ENCODE measurements around the gene KIAA1614.
A peak's percentile ranks its signal among the peaks of the same experiment; 100 is the strongest.
"Not testable (repeated sequence)": the region's sequence is repeated elsewhere in the genome, so short reads cannot be mapped to it uniquely, and the experiment has no call there.

The KIAA1614 gene

GRCh38 chr1:180956028-180956640 is 43.4 kb downstream of the KIAA1614 start:
- Histone ChIP-seq H2AFZ (ENCODE audit: low read length) (no peak overlapping the region), H3K9me3 (replicated peaks; ENCODE audit: insufficient read depth, low read length) (no peaks in the 10 kb centered on the region), H3K4me1 (ENCODE audit: low read length) (no peaks in the 10 kb centered on the region), H3K4me3 (ENCODE audit: low read length) (no peak overlapping the region), H3K27ac (ENCODE audit: low read length) (no peak overlapping the region), H3K79me2 (ENCODE audit: low read length) (no peaks in the 10 kb centered on the region), H3F3A (ENCODE audit: insufficient read depth, low read length) (0 out of 2 replicates have a peak, but pooled peaks cover 6% of the 10 kb centered on the region), H3K9ac (ENCODE audit: low read length) (no peak overlapping the region), H4K20me1 (ENCODE audit: insufficient read depth, low read length) (no peaks in the 10 kb centered on the region), H3K9me2 (replicated peaks; ENCODE audit: insufficient read depth, low read length) (no peaks in the 10 kb centered on the region), H3K4me2 (ENCODE audit: low read depth, low read length) (no peak overlapping the region), H3K36me3 (replicated peaks; ENCODE audit: insufficient read depth, low read length) (no peaks in the 10 kb centered on the region), H3K27me3 (replicated peaks; ENCODE audit: insufficient read depth, low read length) (no peaks in the 10 kb centered on the region)
- no peak for TF ChIP-seq EZH2phosphoT487 (IDR thresholded peaks at IDR 0.05; ENCODE audit: low read length)
- no peak for TF ChIP-seq EZH2 (optimal IDR thresholded peaks at IDR 0.05; ENCODE audit: low read depth, low read length)
- TF ChIP-seq, protein P1, sequence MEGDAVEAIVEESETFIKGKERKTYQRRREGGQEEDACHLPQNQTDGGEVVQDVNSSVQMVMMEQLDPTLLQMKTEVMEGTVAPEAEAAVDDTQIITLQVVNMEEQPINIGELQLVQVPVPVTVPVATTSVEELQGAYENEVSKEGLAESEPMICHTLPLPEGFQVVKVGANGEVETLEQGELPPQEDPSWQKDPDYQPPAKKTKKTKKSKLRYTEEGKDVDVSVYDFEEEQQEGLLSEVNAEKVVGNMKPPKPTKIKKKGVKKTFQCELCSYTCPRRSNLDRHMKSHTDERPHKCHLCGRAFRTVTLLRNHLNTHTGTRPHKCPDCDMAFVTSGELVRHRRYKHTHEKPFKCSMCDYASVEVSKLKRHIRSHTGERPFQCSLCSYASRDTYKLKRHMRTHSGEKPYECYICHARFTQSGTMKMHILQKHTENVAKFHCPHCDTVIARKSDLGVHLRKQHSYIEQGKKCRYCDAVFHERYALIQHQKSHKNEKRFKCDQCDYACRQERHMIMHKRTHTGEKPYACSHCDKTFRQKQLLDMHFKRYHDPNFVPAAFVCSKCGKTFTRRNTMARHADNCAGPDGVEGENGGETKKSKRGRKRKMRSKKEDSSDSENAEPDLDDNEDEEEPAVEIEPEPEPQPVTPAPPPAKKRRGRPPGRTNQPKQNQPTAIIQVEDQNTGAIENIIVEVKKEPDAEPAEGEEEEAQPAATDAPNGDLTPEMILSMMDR (IDR thresholded peaks at IDR 0.05; ENCODE audit: low read length), result no peak
- DNase-seq, result no peak

GRCh38 chr1:180959620-180960019 is 46.9 kb downstream of the KIAA1614 start:
- H3K4me3 ChIP-seq (ENCODE audit: low read length); H3K9me3 ChIP-seq (replicated peaks; ENCODE audit: insufficient read depth, low read length); H3K9me2 ChIP-seq (replicated peaks; ENCODE audit: insufficient read depth, low read length); H3F3A ChIP-seq (ENCODE audit: insufficient read depth, low read length); H3K4me2 ChIP-seq (ENCODE audit: low read depth, low read length); H3K27ac ChIP-seq (ENCODE audit: low read length); H3K36me3 ChIP-seq (replicated peaks; ENCODE audit: insufficient read depth, low read length); H3K27me3 ChIP-seq (replicated peaks; ENCODE audit: insufficient read depth, low read length); H3K4me1 ChIP-seq (ENCODE audit: low read length); H2AFZ ChIP-seq (ENCODE audit: low read length); H4K20me1 ChIP-seq (ENCODE audit: insufficient read depth, low read length); H3K79me2 ChIP-seq (ENCODE audit: low read length); DNase-seq; H3K9ac ChIP-seq (ENCODE audit: low read length): not testable (repeated sequence)

- no peak for DNase-seq
- no peaks in the 10 kb centered on the region for H3K27me3 ChIP-seq (replicated peaks; ENCODE audit: insufficient read depth, low read length)
- no peaks in the 10 kb centered on the region for H3K79me2 ChIP-seq (ENCODE audit: low read length)
- TF ChIP-seq EZH2phosphoT487 (IDR thresholded peaks at IDR 0.05; ENCODE audit: low read length) (no peak), EZH2 (optimal IDR thresholded peaks at IDR 0.05; ENCODE audit: low read depth, low read length) (no peak)
- TF ChIP-seq, protein P1 (IDR thresholded peaks at IDR 0.05; ENCODE audit: low read length), result no peak
- no peaks in the 10 kb centered on the region for H3K36me3 ChIP-seq (replicated peaks; ENCODE audit: insufficient read depth, low read length)
- no peak overlapping the region for H3K27ac ChIP-seq (ENCODE audit: low read length)
- H3K9ac ChIP-seq (ENCODE audit: low read length), result no peak overlapping the region
- no peaks in the 10 kb centered on the region for H4K20me1 ChIP-seq (ENCODE audit: insufficient read depth, low read length)
- H3K4me2 ChIP-seq (ENCODE audit: low read depth, low read length), result no peak overlapping the region; the same call in 1 of the 2 replicates
- H3F3A ChIP-seq (ENCODE audit: insufficient read depth, low read length), result no peaks in the 10 kb centered on the region
- H3K9me2 ChIP-seq (replicated peaks; ENCODE audit: insufficient read depth, low read length), result no peaks in the 10 kb centered on the region
- H3K9me3 ChIP-seq (replicated peaks; ENCODE audit: insufficient read depth, low read length), result no peaks in the 10 kb centered on the region
- H2AFZ ChIP-seq (ENCODE audit: low read length), result no peak overlapping the region
- H3K4me3 ChIP-seq (ENCODE audit: low read length), result no peak overlapping the region
- H3K4me1 ChIP-seq (ENCODE audit: low read length), result no peaks in the 10 kb centered on the region
Measured at GRCh38 chr1:180961622-180962021, 48.9 kb downstream of the KIAA1614 start.

DNA sequence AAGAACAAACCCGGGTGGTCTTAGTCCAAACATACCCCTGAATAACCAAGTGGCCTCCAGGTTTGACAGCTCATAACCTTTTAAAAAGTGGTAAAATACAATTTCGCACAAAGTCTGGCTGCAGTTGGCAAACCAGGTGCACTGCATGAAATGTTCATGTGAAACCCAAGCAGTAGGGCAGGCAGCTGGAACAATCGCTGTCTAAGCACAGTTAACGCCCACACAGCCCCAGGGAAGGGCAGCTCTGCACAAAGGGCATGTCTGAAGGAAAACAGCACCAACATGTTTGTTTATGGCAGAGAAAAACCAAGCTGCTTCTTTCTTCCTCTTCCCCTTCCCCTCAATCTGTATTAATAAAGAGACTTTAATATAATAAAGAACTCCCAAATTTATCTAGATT is 49.5 kb downstream of the KIAA1614 start:
- no peak overlapping the region for H2AFZ ChIP-seq (ENCODE audit: low read length)
- H3F3A ChIP-seq (ENCODE audit: insufficient read depth, low read length), result no peaks in the 10 kb centered on the region
- TF ChIP-seq EZH2 (optimal IDR thresholded peaks at IDR 0.05; ENCODE audit: low read depth, low read length) (no peak), EZH2phosphoT487 (IDR thresholded peaks at IDR 0.05; ENCODE audit: low read length) (no peak)
- TF ChIP-seq, protein P1 (IDR thresholded peaks at IDR 0.05; ENCODE audit: low read length), result no peak
- H3K9me2 ChIP-seq (replicated peaks; ENCODE audit: insufficient read depth, low read length), result no peaks in the 10 kb centered on the region
- no peaks in the 10 kb centered on the region for H4K20me1 ChIP-seq (ENCODE audit: insufficient read depth, low read length)
- H3K79me2 ChIP-seq (ENCODE audit: low read length), result no peaks in the 10 kb centered on the region
- H3K9ac ChIP-seq (ENCODE audit: low read length), result no peak overlapping the region
- H3K4me3 ChIP-seq (ENCODE audit: low read length), result no peak overlapping the region
- H3K9me3 ChIP-seq (replicated peaks; ENCODE audit: insufficient read depth, low read length), result no peaks in the 10 kb centered on the region
- no peaks in the 10 kb centered on the region for H3K27me3 ChIP-seq (replicated peaks; ENCODE audit: insufficient read depth, low read length)
- no peak overlapping the region; the same call in 1 of the 2 replicates for H3K4me2 ChIP-seq (ENCODE audit: low read depth, low read length)
- peak; percentile 61 for DNase-seq
- H3K4me1 ChIP-seq (ENCODE audit: low read length), result no peaks in the 10 kb centered on the region
- no peaks in the 10 kb centered on the region for H3K36me3 ChIP-seq (replicated peaks; ENCODE audit: insufficient read depth, low read length)
- H3K27ac ChIP-seq (ENCODE audit: low read length), result no peak overlapping the region

All from MM.1S (cell line).